Measurements from ENCODE around the gene ILKAP. TPM values are rescaled to one million over a fixed set of nuclear protein-coding genes. Genes with fewer than 3 reads are reported as not detected.

The ILKAP gene
- total RNA-seq, 1 experiment from 2014 or later = 31.6 TPM

DNA sequence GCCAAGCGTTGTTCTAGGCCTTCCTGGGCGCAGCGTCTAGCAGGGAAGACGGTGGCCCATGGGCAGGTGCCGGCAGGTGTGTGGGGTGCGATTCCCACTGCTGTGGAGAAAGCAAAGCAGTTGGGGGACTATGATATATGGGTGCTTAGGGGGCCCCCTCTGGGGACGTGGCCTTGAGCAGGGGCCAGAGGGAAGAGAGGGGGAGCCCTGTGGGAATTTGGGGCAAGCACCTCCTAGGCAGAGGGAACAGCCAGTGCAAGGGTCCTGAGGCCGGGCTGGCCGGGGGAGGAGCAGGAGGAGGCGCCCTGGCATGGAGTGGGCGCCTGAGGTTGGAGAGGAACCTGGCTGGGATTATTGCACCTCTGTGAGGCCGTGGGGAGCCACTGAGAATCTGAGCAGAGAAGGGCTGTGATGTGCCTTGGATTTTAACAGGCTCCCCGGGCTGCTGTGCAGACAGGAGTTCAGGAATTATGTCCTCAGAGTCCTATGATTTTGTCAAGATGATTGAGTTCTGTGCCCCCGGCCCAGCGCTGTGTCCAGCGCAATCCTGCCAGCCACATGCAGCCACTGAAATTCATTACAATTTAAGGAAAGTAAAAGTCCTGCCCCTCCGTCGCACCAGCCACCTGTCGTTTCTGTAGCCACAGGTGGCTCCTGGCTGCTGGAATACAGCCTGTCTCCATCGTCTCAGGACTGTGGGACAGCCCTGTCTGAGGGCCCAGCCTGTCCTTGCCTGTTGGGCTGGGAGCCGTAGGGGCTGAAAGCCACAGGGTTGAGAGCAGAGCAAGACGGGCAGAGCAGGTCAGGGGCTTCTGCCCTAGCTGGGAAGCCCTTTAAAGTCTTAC lies 74.1 kb downstream of the ILKAP start:
- Mint-ChIP-seq H3K4me1 (ENCODE audit: low read depth, unreplicated experiment) (no peaks in the 10 kb centered on the region), H3K27me3 (ENCODE audit: insufficient read depth, unreplicated experiment) (no peaks in the 10 kb centered on the region), H3K9me3 (ENCODE audit: unreplicated experiment) (no peaks in the 10 kb centered on the region), H3K4me3 (ENCODE audit: unreplicated experiment) (no peak overlapping the region), H3K27ac (ENCODE audit: unreplicated experiment) (no peak overlapping the region), H3K36me3 (ENCODE audit: insufficient read depth, unreplicated experiment) (no peaks in the 10 kb centered on the region)
- TF ChIP-seq, protein P1, sequence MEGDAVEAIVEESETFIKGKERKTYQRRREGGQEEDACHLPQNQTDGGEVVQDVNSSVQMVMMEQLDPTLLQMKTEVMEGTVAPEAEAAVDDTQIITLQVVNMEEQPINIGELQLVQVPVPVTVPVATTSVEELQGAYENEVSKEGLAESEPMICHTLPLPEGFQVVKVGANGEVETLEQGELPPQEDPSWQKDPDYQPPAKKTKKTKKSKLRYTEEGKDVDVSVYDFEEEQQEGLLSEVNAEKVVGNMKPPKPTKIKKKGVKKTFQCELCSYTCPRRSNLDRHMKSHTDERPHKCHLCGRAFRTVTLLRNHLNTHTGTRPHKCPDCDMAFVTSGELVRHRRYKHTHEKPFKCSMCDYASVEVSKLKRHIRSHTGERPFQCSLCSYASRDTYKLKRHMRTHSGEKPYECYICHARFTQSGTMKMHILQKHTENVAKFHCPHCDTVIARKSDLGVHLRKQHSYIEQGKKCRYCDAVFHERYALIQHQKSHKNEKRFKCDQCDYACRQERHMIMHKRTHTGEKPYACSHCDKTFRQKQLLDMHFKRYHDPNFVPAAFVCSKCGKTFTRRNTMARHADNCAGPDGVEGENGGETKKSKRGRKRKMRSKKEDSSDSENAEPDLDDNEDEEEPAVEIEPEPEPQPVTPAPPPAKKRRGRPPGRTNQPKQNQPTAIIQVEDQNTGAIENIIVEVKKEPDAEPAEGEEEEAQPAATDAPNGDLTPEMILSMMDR (IDR thresholded peaks at IDR 0.05; ENCODE audit: insufficient read depth in 1 of 2, low read depth in 1 of 2, low read length in 1 of 2, severe bottlenecking in 1 of 2, unreplicated experiment in 1 of 2) = no peak
- no peak for DNase-seq
- H3K4me3 ChIP-seq (ENCODE audit: low read depth, low read length) = no peak overlapping the region
- no peaks in the 10 kb centered on the region for H3K36me3 ChIP-seq (ENCODE audit: control insufficient read depth, insufficient read depth, low read length)
- BruUV-seq (replicated peaks) = no TSS peak
- H3K9me3 ChIP-seq = no peaks in the 10 kb centered on the region
- intact Hi-C loops (cut with micrococcal nuclease; ENCODE audit: unreplicated experiment) = no loop called here
- H3K4me1 ChIP-seq = no peaks in the 10 kb centered on the region
- H3K27me3 ChIP-seq (replicated peaks; ENCODE audit: control insufficient read depth, insufficient read depth, low read length) = no peaks in the 10 kb centered on the region
- POLR2A ChIA-PET = no interaction called here
- CTCF ChIA-PET = no interaction called here

DNA sequence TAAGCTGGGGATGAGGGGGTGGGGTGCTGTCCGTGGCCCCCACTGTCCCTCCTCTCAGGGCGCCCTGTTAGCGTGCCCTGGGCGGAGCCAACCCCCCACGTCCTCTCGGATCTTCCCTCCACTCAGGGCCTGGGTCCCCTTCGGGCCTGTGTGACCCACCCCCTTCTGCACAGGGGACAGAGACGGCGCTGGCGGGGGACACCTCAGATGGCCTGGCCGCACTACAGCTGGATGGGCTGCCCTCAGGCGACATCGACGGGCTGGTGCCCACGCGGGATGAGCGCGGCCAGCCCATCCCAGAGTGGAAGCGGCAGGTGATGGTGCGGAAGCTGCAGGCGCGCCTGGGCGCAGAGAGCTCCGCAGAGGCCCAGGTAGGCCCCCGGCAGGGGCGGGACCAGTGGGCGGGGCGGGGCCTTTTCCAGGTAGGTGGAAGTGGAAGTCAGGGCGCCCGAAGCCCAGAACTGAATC lies 74.9 kb downstream of the ILKAP start:
- H3K36me3 Mint-ChIP-seq (ENCODE audit: insufficient read depth, unreplicated experiment) = no peaks in the 10 kb centered on the region
- no peak overlapping the region for H3K27ac Mint-ChIP-seq (ENCODE audit: unreplicated experiment)
- no peaks in the 10 kb centered on the region for H3K9me3 Mint-ChIP-seq (ENCODE audit: unreplicated experiment)
- H3K4me1 Mint-ChIP-seq (ENCODE audit: low read depth, unreplicated experiment) = no peaks in the 10 kb centered on the region
- Histone ChIP-seq H3K4me1 (no peaks in the 10 kb centered on the region), H3K36me3 (ENCODE audit: control insufficient read depth, insufficient read depth, low read length) (no peaks in the 10 kb centered on the region), H3K9me3 (no peaks in the 10 kb centered on the region), H3K4me3 (ENCODE audit: low read depth, low read length) (no peak overlapping the region), H3K27me3 (replicated peaks; ENCODE audit: control insufficient read depth, insufficient read depth, low read length) (no peaks in the 10 kb centered on the region)
- TF ChIP-seq, protein P1 (IDR thresholded peaks at IDR 0.05; ENCODE audit: insufficient read depth in 1 of 2, low read depth in 1 of 2, low read length in 1 of 2, severe bottlenecking in 1 of 2, unreplicated experiment in 1 of 2) = no peak
- intact Hi-C loops (cut with micrococcal nuclease; ENCODE audit: unreplicated experiment) = no loop called here
- CTCF ChIA-PET = interaction anchor here (0.7 kb wide), 1 partner anchor 19 kb away, joined by 7 read pairs; no protein-coding TSS in a partner anchor
- POLR2A ChIA-PET = no interaction called here
- DNase-seq = no peak
- H3K4me3 Mint-ChIP-seq (ENCODE audit: unreplicated experiment) = no peak overlapping the region
- BruUV-seq (replicated peaks) = no TSS peak
- H3K27me3 Mint-ChIP-seq (ENCODE audit: insufficient read depth, unreplicated experiment) = no peaks in the 10 kb centered on the region

DNA sequence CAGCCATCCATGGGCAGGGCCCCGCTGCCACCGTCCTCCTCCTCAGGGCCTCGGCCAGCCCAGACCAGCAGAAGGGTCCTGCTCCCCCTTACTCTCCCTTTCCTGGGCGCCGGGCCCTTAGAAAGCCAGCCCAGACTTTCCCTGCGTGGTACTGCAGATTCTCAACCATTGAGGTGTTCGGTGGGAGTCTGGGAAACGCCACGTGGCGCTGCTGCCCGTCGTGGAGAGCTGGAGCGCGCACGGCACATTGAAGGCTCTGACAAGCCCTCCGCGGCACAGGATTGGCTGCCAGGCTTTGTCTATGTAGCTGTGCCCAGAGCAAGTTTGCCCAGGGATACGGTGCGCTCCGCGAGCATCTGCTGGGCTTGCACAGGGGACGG lies 75.4 kb downstream of the ILKAP start:
- H3K9me3 Mint-ChIP-seq (ENCODE audit: unreplicated experiment) = no peaks in the 10 kb centered on the region
- no peak for DNase-seq
- BruUV-seq (replicated peaks) = no TSS peak
- Histone ChIP-seq H3K27me3 (replicated peaks; ENCODE audit: control insufficient read depth, insufficient read depth, low read length) (no peaks in the 10 kb centered on the region), H3K4me3 (ENCODE audit: low read depth, low read length) (no peak overlapping the region), H3K9me3 (no peaks in the 10 kb centered on the region), H3K36me3 (ENCODE audit: control insufficient read depth, insufficient read depth, low read length) (no peaks in the 10 kb centered on the region), H3K4me1 (no peaks in the 10 kb centered on the region)
- no peaks in the 10 kb centered on the region for H3K36me3 Mint-ChIP-seq (ENCODE audit: insufficient read depth, unreplicated experiment)
- H3K27ac Mint-ChIP-seq (ENCODE audit: unreplicated experiment) = no peak overlapping the region
- no peak overlapping the region for H3K4me3 Mint-ChIP-seq (ENCODE audit: unreplicated experiment)
- no peaks in the 10 kb centered on the region for H3K27me3 Mint-ChIP-seq (ENCODE audit: insufficient read depth, unreplicated experiment)
- intact Hi-C loops (cut with micrococcal nuclease; ENCODE audit: unreplicated experiment) = no loop called here
- ChIA-PET POLR2A (no interaction called here), CTCF (interaction anchor here (0.7 kb wide), 1 partner anchor 19 kb away, joined by 7 read pairs; no protein-coding TSS in a partner anchor)
- TF ChIP-seq, protein P1 (IDR thresholded peaks at IDR 0.05; ENCODE audit: insufficient read depth in 1 of 2, low read depth in 1 of 2, low read length in 1 of 2, severe bottlenecking in 1 of 2, unreplicated experiment in 1 of 2) = no peak
- no peaks in the 10 kb centered on the region for H3K4me1 Mint-ChIP-seq (ENCODE audit: low read depth, unreplicated experiment)
